ENCODE measurements around the gene HPCAL1. TPM values are rescaled to one million over a fixed set of nuclear protein-coding genes. Genes with fewer than 3 reads are reported as not detected.

Gene HPCAL1
- total and polyA plus RNA-seq, 5 experiments from 2014 or later: 71.5 to 122 (median 86.2) TPM

DNA sequence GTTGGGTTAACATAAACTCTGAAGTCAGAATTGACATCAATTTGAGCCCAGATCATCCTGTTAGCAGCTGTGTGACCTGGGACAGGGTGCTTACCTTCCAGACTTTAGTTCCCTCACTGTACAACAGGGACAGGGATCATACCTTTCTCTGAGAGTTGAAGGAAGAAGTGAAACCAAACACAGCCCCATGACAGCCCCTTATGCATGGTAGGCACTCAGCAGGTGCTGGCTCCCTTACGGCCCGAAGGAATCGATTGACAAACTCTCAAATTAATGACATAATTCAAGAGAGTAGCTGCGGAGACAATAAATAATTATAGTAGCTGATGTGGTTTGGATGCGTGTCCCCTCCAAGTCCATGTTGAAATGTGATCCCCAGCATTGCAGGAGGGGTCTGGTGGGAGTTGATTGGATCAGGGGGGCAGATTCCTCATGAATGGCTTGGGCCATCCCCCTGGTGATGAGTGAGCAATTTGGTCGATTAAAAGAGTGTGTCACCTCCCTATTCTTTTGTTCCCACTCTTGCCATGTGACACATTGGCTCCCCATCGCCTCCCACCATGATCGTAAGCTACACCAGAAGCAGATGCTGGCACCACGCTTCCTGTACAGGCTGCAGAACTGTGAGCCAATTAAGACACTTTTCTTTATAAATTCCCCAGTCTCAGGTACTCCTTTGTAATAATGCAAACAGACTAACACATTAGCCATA is 73.0 kb downstream of the HPCAL1 start:
- Mint-ChIP-seq H3K9me3 (no peaks in the 10 kb centered on the region), H3K4me3 (peak overlapping the region; percentile 47 to 79 (median 58)), H3K27ac (peak overlapping the region; percentile 36 to 87 (median 77)), H3K4me1 (peaks cover 54 to 85% (median 82%) of the 10 kb centered on the region in 4 donors), H3K27me3 (no peaks in the 10 kb centered on the region), H3K36me3 (peaks cover 0 to 14% (median 0%) of the 10 kb centered on the region in 3 donors)
- ATAC-seq (peak; percentile 23 to 64), DNase-seq (peak in 3 of 10 donors; percentile 12 to 31 (median 26))
- POLR2A ChIA-PET: interaction anchor here (1.0 kb wide), 1 partner anchor 10 kb away, joined by 3 read pairs; no protein-coding TSS in a partner anchor

GRCh38 chr2:10377052-10377746 is 74.5 kb downstream of the HPCAL1 start:
- DNase-seq (no peak), ATAC-seq (peak in 1 of 2 donors; percentile 17)
- Mint-ChIP-seq H3K27me3 (no peaks in the 10 kb centered on the region), H3K4me1 (peaks cover 59 to 88% (median 88%) of the 10 kb centered on the region in 4 donors), H3K9me3 (no peaks in the 10 kb centered on the region), H3K27ac (peak overlapping the region in 9 of 10 donors; percentile 81 to 96 (median 90)), H3K36me3 (peaks cover 0 to 14% (median 0%) of the 10 kb centered on the region in 3 donors), H3K4me3 (peak overlapping the region in 8 of 10 donors; percentile 2 to 76 (median 70))
- POLR2A ChIA-PET: interaction anchor here (1.2 to 5.7 kb wide), 2 partner anchors 17 to 46 kb away, joined by 9 to 77 read pairs; no protein-coding TSS in a partner anchor

DNA sequence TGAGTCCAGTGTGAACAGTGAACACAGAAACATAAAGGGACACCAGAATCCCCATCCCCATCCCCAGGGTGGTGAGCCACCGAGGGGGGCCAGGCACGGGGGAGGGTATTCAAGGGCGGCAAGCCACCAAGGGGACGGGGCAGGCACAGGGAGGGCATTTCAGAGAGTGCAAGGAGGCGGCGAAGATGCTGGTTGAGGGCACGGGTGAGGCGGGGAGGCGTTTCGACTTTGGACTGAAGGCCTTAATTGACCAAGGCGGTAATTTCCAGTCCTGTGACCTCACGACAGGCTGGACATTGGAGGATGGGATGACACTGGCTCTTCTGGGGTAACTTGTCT is 75.0 kb downstream of the HPCAL1 start:
- POLR2A ChIA-PET: interaction anchor here (1.0 to 5.7 kb wide), 3 partner anchors 16 to 47 kb away, joined by 9 to 77 read pairs (median 11); no protein-coding TSS in a partner anchor
- DNase-seq: no peak
- Mint-ChIP-seq H3K27ac (peak overlapping the region; percentile 81 to 96 (median 90)), H3K4me1 (peaks cover 58 to 92% (median 89%) of the 10 kb centered on the region in 4 donors), H3K36me3 (peaks cover 0 to 14% (median 0%) of the 10 kb centered on the region in 3 donors), H3K27me3 (no peaks in the 10 kb centered on the region), H3K9me3 (no peaks in the 10 kb centered on the region), H3K4me3 (peak overlapping the region; percentile 45 to 79 (median 71))
- no peak for ATAC-seq

DNA sequence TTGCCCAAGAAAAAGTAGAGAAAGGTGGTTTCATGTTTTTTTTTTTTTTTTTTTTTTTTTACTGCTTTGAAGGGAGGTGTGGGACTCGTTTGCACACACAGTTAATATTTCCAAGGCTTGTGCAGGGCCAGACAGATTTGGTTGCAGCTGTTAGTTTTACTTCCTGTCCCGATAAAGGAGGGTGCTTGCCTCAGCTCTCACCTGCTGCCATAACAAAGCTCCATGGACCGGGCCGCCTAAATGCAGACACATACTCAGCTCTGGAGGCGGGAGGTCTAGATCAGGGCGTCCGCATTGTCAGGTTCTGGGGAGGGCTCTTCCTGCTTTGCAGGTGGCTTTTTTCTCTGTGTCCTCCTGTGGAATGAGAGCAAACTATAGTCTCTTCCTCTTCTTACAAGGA is 75.5 kb downstream of the HPCAL1 start:
- peaks cover 54 to 94% (median 89%) of the 10 kb centered on the region in 4 donors for H3K4me1 Mint-ChIP-seq
- peak overlapping the region; percentile 45 to 79 (median 71) for H3K4me3 Mint-ChIP-seq
- peak overlapping the region; percentile 81 to 96 (median 90) for H3K27ac Mint-ChIP-seq
- H3K9me3 Mint-ChIP-seq: no peaks in the 10 kb centered on the region
- POLR2A ChIA-PET: interaction anchor here (0.7 to 5.7 kb wide), 7 partner anchors 16 to 101 kb away, joined by 3 to 77 read pairs (median 8); no protein-coding TSS in a partner anchor
- ATAC-seq: peak in 1 of 2 donors; percentile 26
- DNase-seq: peak in 7 of 10 donors; percentile 15 to 71 (median 32)
- no peaks in the 10 kb centered on the region for H3K27me3 Mint-ChIP-seq
- H3K36me3 Mint-ChIP-seq: peaks cover 0 to 10% (median 0%) of the 10 kb centered on the region in 3 donors

DNA sequence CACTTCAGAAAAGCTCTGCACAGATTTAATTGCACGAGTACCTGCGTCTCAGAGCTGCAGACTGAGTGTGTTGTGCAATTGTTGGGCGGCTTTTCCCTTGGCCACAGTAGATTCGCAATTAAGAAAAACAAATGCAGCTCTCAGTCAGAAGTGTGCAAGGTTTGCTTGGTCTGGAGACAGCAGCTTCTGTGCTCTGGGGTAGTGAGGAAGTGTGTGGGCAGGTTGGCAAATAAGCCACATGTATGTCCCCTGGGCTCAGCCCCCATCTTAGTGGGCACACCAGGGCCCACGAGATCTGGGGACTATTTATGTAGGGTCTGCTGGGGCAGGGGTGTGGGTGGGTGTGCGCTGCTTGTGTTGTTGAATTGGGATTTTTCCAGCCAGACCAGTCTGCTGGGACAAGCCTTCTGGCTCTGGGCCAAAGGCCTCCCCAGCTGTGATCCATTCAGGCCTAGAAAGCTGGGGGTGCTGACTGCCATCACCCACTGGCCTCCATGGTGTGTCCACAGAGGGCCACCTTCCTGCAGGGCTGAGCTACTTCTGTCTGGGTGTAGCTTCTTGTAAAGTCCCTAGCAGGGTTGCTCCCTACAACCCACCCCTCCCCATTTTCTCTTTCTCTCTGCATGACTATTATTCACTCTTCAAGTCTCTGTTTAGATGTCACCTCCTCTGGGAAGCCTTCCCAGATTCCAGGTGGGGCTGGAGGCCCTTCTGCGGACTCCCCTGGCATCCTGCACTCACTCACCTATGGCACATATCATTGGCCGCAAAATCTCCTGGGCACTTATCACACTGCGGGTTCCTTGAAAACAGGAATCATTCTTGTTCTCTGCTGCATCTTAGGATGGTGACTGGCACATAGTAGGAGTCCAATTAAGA is 77.6 kb downstream of the HPCAL1 start:
- ATAC-seq (peak in 1 of 2 donors; percentile 8), DNase-seq (peak in 1 of 10 donors; percentile 27)
- POLR2A ChIA-PET: interaction anchor here (0.6 to 6.1 kb wide), 9 partner anchors 12 to 110 kb away, joined by 3 to 85 read pairs (median 4); partner anchors contain the start of genes HPCAL1 and ODC1
- H3K4me1 Mint-ChIP-seq: peaks cover 58 to 98% (median 95%) of the 10 kb centered on the region in 4 donors
- H3K36me3 Mint-ChIP-seq: no peaks in the 10 kb centered on the region
- peak overlapping the region; percentile 26 to 82 (median 69) for H3K4me3 Mint-ChIP-seq
- no peaks in the 10 kb centered on the region for H3K27me3 Mint-ChIP-seq
- peak overlapping the region; percentile 81 to 96 (median 91) for H3K27ac Mint-ChIP-seq
- no peaks in the 10 kb centered on the region for H3K9me3 Mint-ChIP-seq

- H3K4me3 Mint-ChIP-seq: peak overlapping the region; percentile 45 to 86 (median 72)
- no peaks in the 10 kb centered on the region for H3K27me3 Mint-ChIP-seq
- no peak for DNase-seq
- H3K4me1 Mint-ChIP-seq: peaks cover 59 to 97% (median 96%) of the 10 kb centered on the region in 4 donors
- POLR2A ChIA-PET: interaction anchor here (0.6 to 6.1 kb wide), 10 partner anchors 9 to 1635 kb away, joined by 3 to 85 read pairs (median 5); partner anchors contain the start of gene HPCAL1
- H3K9me3 Mint-ChIP-seq: no peaks in the 10 kb centered on the region
- H3K36me3 Mint-ChIP-seq: no peaks in the 10 kb centered on the region
- no peak for ATAC-seq
- peak overlapping the region; percentile 81 to 96 (median 91) for H3K27ac Mint-ChIP-seq
Measured at GRCh38 chr2:10381997-10382353, 79.3 kb downstream of the HPCAL1 start.

DNA sequence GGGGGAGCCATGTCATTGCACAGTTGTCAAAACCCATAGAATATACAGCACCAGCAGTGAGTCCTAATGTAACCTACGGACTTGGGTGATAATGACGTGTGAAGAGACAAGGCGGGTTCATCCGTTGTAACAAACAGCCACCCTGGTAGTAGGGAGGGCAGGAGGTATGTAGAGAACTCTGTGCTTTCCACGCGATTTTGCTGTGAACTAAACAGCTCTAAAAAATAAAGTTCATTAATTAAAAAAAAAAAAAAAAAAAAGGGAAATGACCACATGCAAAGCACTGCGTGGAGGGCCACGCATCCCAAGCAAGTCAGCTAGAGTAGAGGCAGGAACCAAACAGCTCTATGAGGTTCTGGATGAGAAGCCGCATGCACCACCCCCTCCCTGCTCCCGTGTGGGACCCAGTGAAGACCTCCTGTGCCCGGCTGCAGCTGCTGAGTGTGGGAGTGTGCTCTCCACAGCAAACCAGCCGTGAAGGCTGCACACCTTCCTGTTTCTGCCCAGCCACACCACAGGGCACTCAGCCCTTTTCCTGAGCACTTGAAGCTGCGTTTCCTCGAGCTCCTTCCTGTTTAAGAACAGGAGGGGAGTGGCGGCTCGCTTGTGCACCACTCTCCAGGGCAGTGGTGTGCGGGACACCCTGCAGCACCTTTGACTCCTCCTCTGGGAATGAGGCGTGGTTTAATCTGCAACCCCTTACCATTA is 79.8 kb downstream of the HPCAL1 start:
- ATAC-seq (peak; percentile 86 to 95), DNase-seq (peak; percentile 23 to 82 (median 62))
- H3K4me3 Mint-ChIP-seq: peak overlapping the region; percentile 45 to 86 (median 74)
- peak overlapping the region; percentile 81 to 96 (median 91) for H3K27ac Mint-ChIP-seq
- H3K27me3 Mint-ChIP-seq: no peaks in the 10 kb centered on the region
- no peaks in the 10 kb centered on the region for H3K9me3 Mint-ChIP-seq
- peaks cover 60 to 97% (median 96%) of the 10 kb centered on the region in 4 donors for H3K4me1 Mint-ChIP-seq
- peaks cover 0 to 1% (median 0%) of the 10 kb centered on the region in 3 donors for H3K36me3 Mint-ChIP-seq
- POLR2A ChIA-PET: interaction anchor here (0.6 to 6.1 kb wide), 12 partner anchors 8 to 1634 kb away, joined by 3 to 85 read pairs (median 4); partner anchors contain the start of gene HPCAL1

- Mint-ChIP-seq H3K36me3 (peaks cover 0 to 2% (median 2%) of the 10 kb centered on the region in 3 donors), H3K27me3 (no peaks in the 10 kb centered on the region)
- POLR2A ChIA-PET: interaction anchor here (1.0 to 6.1 kb wide), 5 partner anchors 22 to 80 kb away, joined by 3 to 85 read pairs (median 4); partner anchors contain the start of gene HPCAL1
Measured at GRCh38 chr2:10383960-10384734, 81.4 kb downstream of the HPCAL1 start.

GRCh38 chr2:10385501-10385900 is 82.8 kb downstream of the HPCAL1 start:
- ATAC-seq (no peak), DNase-seq (no peak)
- Mint-ChIP-seq H3K27me3 (no peaks in the 10 kb centered on the region), H3K9me3 (no peaks in the 10 kb centered on the region), H3K36me3 (peaks cover 0 to 9% (median 2%) of the 10 kb centered on the region in 3 donors), H3K4me1 (peaks cover 58 to 94% (median 91%) of the 10 kb centered on the region in 4 donors), H3K4me3 (peak overlapping the region in 4 of 10 donors; percentile 9 to 78 (median 46)), H3K27ac (peak overlapping the region in 8 of 10 donors; percentile 31 to 94 (median 88))
- POLR2A ChIA-PET: interaction anchor here (1.2 to 1.4 kb wide), 3 partner anchors 23 to 56 kb away, joined by 3 to 4 read pairs (median 3); no protein-coding TSS in a partner anchor

More at GRCh38 chr2:10383960-10384734, 81.4 kb downstream of the HPCAL1 start:
- peak overlapping the region; percentile 68 to 96 (median 90) for H3K27ac Mint-ChIP-seq
- ATAC-seq: no peak
- peaks cover 57 to 95% (median 93%) of the 10 kb centered on the region in 4 donors for H3K4me1 Mint-ChIP-seq
- H3K4me3 Mint-ChIP-seq: peak overlapping the region; percentile 36 to 86 (median 66)
- DNase-seq: no peak
- H3K9me3 Mint-ChIP-seq: no peaks in the 10 kb centered on the region
